GM13976 (cell line): ENCODE measurements around the gene FAM162B.
A peak's percentile ranks its signal among the peaks of the same experiment; 100 is the strongest.

ENCODE experiments used
- DNase-seq: peaks from one replicate; pipeline ENCODE4 v3.0.0; 2012; ENCODE audit warnings: low spot score
- CTCF ChIP-seq: IDR thresholded peaks from 2 replicates; pipeline ENCODE4 v1.5.1; 2012; ENCODE audit warnings: borderline replicate concordance, mild to moderate bottlenecking; ENCODE audit not compliant: insufficient read depth; ENCODE audit errors: extremely low read depth, missing control alignments, control extremely low read depth
- in situ Hi-C: fragments of 300-500 bp; cut with MboI; formaldehyde crosslinking; loops from one replicate; pipeline ENCODE4 v1.12.0; 2022; ENCODE audit warnings: low sequenced_read_pairs, mixed read lengths, inconsistent platforms; ENCODE audit not compliant: unreplicated experiment

Gene FAM162B

GRCh38 chr6:116764961-116765841 lies at the start of gene FAM162B:
TSS of gene FAM162B (minus strand) at chr6:116765719. CDS start at chr6:116765576, 143 bp downstream.
- DNase-seq = peak; percentile 43
- no peak for TF ChIP-seq CTCF
- in situ Hi-C loops = no loop called here

GRCh38 chr6:116812051-116812650 lies 46.6 kb upstream of the FAM162B start:
- in situ Hi-C loops = no loop called here
- DNase-seq = no peak
- TF ChIP-seq CTCF = no peak

- DNase-seq = no peak
- TF ChIP-seq CTCF = no peak
- in situ Hi-C loops = no loop called here
Measured at GRCh38 chr6:116801971-116802370, 36.5 kb upstream of the FAM162B start.

- DNase-seq = no peak
- in situ Hi-C loops = no loop called here
- no peak for TF ChIP-seq CTCF
Measured at GRCh38 chr6:116799945-116800344, 34.4 kb upstream of the FAM162B start.

- no peak for DNase-seq
- TF ChIP-seq CTCF = no peak
Measured at GRCh38 chr6:116797585-116797984, 32.1 kb upstream of the FAM162B start.

GRCh38 chr6:116793224-116793623 lies 27.7 kb upstream of the FAM162B start:
- DNase-seq = no peak
- TF ChIP-seq CTCF = no peak
- in situ Hi-C loops = no loop called here

More at GRCh38 chr6:116797585-116797984, 32.1 kb upstream of the FAM162B start:
- in situ Hi-C loops = no loop called here

GRCh38 chr6:116783852-116784251 lies 18.3 kb upstream of the FAM162B start:
- DNase-seq = no peak
- TF ChIP-seq CTCF = no peak
- in situ Hi-C loops = no loop called here
